Progenitor cell of endocrine pancreas (in vitro differentiated cells): ENCODE data around the gene NGFR. TPM values are rescaled to one million over a fixed set of nuclear protein-coding genes. Genes with fewer than 3 reads are reported as not detected.

Experiments used
- DNase-seq: peaks from one replicate; pipeline ENCODE4 v3.0.0; 2021; ENCODE audit warnings: low spot score; ENCODE audit not compliant: unreplicated experiment
- H3K27ac Mint-ChIP-seq: 2 replicates; pipeline ENCODE4 v1.8.0; 2021; ENCODE audit warnings: mild to moderate bottlenecking, moderate library complexity, mixed read lengths
- H3K27me3 Mint-ChIP-seq: 2 replicates; pipeline ENCODE4 v1.8.0; 2021; ENCODE audit warnings: mixed read lengths
- H3K36me3 Mint-ChIP-seq: 2 replicates; pipeline ENCODE4 v1.8.0; 2022; ENCODE audit warnings: mixed read lengths; ENCODE audit not compliant: insufficient read depth
- H3K4me1 Mint-ChIP-seq: 2 replicates; pipeline ENCODE4 v1.8.0; 2021; ENCODE audit warnings: low read depth, mixed read lengths
- H3K4me3 Mint-ChIP-seq: 2 replicates; pipeline ENCODE4 v1.8.0; 2021; ENCODE audit warnings: low read depth, mild to moderate bottlenecking, moderate library complexity, mixed read lengths
- H3K9me3 Mint-ChIP-seq: 2 replicates; pipeline ENCODE4 v1.8.0; 2021; ENCODE audit warnings: low read depth, mixed read lengths
- total RNA-seq: library from RNA; stranded (reverse); gene quantifications from 2 replicates; pipeline ENCODE4 v1.2.1, GENCODE V29; 2021
- TF ChIP-seq, protein P1 (sequence below): fragments of 200-600 bp; sonication (generic); IDR thresholded peaks from one replicate; pipeline ENCODE4 v1.5.0; 2021; ENCODE audit warnings: antibody characterized with exemption, mild to moderate bottlenecking; ENCODE audit not compliant: unreplicated experiment

NGFR gene
- total RNA-seq, 1 donor from 2014 or later: 2.7 TPM

DNA sequence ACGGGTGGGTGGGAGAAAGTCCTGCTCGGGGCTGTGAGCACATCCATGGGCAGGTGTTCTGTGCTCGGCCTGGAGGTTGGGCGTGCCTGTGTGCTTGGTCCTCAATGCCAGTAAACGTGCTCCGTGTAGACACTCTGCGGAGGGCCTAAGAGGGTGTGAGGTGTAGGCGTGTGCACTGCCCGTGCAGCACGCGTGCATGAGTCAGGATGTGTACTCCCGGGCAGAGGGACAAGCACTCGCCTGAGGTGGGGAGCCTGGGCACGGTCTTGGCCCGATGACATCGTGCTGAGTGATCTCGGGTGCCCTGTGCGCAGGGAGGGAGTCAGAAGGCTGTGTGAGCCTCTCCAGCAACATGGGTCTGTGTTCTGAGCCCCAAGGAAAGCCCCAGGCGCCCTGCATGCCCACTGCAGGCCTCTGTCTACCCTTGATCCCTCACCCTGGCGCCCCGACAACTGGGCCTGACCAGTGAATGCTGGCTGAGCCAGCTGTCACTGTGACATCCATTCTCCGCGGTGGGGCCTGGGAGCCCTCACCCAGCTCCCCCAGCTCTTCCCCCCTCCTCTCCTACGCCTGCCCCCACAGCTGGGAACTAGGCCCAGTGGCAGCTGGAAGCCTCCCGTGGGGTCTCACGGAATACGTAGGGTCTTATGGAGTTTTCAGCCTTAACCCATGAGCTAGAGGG is 57.1 kb downstream of the NGFR start:
- TF ChIP-seq, protein P1, sequence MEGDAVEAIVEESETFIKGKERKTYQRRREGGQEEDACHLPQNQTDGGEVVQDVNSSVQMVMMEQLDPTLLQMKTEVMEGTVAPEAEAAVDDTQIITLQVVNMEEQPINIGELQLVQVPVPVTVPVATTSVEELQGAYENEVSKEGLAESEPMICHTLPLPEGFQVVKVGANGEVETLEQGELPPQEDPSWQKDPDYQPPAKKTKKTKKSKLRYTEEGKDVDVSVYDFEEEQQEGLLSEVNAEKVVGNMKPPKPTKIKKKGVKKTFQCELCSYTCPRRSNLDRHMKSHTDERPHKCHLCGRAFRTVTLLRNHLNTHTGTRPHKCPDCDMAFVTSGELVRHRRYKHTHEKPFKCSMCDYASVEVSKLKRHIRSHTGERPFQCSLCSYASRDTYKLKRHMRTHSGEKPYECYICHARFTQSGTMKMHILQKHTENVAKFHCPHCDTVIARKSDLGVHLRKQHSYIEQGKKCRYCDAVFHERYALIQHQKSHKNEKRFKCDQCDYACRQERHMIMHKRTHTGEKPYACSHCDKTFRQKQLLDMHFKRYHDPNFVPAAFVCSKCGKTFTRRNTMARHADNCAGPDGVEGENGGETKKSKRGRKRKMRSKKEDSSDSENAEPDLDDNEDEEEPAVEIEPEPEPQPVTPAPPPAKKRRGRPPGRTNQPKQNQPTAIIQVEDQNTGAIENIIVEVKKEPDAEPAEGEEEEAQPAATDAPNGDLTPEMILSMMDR: no peak
- no peak for DNase-seq
- Mint-ChIP-seq H3K4me3 (no peak overlapping the region), H3K27ac (no peak overlapping the region), H3K27me3 (peaks cover 16% of the 10 kb centered on the region), H3K4me1 (no peaks in the 10 kb centered on the region), H3K36me3 (no peaks in the 10 kb centered on the region), H3K9me3 (no peaks in the 10 kb centered on the region)

DNA sequence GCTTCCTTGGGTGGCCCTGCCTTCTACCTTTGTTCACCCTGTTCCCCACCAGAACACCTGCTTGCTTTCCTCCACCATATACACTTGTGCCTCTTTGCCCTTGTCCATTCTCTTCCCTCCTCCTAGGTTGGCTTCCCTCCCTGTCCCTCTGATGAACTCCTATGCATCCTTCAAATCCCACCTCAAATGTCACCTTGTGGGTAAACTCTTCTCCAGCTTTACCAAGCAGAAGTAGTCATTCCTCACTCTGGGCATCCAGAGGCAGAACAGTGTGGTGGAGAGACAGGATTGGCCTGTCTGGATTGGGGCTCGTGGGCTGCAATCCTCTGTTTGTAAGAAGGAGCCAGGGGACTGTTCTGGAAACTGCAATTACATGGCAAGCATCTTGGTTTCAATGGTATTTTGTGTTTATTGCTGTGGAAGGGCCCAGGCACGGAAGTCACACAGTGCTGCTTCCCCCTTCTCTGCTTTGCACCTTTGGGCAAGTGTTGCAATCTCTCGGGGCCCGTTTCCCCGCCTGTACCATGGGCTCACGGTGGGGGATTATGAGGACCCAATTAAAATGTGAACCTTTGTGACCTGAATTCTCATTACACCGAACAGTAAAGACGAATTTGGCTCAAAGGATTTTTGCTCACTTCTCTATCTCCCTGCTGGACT is 58.7 kb downstream of the NGFR start:
- Mint-ChIP-seq H3K4me3 (no peak overlapping the region), H3K27ac (no peak overlapping the region), H3K36me3 (no peaks in the 10 kb centered on the region), H3K4me1 (no peaks in the 10 kb centered on the region), H3K27me3 (peaks cover 16% of the 10 kb centered on the region), H3K9me3 (no peaks in the 10 kb centered on the region)
- TF ChIP-seq, protein P1: no peak
- DNase-seq: no peak

DNA sequence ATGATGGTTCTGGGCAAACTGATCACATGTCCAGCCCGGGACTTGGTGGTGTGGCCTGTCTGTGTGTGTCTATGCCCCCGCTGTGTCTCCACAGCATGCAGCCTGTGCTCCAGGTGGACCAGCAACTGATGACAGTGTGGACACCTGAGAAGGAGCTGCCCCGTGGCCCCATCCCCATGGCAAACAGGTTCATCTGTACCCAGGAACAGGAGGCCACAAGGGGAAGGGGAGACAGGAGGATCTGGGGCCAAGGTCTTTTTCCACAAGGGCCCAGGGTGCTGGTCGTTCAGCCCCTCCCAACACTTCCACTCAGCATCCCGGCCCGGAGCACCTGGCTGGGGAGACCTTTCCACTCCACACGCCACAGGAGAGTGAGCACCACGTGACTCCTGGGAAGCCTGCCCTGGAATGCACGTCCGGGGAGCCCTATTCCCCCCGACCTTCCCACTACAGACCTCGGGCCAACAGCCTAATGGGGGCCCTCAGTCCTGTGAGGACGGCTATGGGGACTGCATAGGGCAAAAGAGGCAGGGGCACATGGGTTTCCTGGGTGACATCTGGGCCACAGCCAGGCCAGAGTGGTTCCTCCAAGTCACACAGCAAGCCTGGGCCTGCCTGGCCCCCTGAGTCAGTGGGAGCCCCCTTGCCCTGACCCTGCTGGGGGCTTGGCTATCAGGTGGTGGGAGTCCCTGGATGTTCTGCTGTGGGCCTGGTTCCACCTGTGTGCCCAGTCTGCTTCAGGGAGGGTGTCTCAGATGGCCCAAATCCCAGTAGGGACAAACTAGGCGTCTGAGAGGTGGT is 59.8 kb downstream of the NGFR start:
- no peak for DNase-seq
- TF ChIP-seq, protein P1: no peak
- Mint-ChIP-seq H3K4me3 (no peak overlapping the region), H3K4me1 (no peaks in the 10 kb centered on the region), H3K27me3 (peaks cover 15% of the 10 kb centered on the region), H3K36me3 (no peaks in the 10 kb centered on the region), H3K9me3 (no peaks in the 10 kb centered on the region), H3K27ac (peak overlapping the region; percentile 37)

DNA sequence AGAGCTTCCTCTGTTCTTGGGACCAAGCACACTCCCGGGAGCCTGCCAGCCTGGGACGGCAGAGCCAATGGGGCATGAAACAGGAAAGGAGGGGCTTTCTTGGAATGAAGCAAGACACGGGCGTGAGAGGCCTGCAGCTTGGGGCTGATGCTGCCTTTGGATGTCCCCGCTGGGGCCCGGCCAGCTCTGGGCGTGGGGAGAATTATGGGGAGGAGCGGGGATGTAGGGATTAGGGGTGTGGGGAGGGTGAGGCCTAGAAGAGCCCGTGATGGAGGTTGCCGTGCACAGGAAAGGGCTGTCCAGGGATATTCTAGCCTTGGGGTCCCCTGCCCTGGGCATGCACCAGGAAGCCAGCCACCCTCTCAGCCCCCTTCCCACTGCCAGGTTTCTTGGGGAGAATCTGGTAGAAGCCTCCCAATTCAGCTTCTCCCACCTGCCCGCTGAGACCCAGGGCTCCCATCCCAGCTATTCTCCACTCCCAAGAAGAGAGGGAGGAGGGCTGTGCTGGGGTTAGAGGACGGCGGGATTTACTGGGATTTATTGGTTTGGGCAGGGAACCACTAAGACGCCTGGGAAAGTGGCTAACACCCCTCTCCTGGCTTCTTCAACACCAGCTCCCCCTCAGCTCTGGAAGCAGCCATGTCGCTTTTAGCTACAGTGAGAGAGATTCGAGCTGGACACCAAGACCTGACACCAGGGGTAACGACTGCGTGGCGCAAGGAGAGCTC is 60.6 kb downstream of the NGFR start:
- Mint-ChIP-seq H3K4me1 (no peaks in the 10 kb centered on the region), H3K27ac (peak overlapping the region; percentile 37), H3K4me3 (no peak overlapping the region), H3K9me3 (no peaks in the 10 kb centered on the region), H3K27me3 (peaks cover 18% of the 10 kb centered on the region), H3K36me3 (no peaks in the 10 kb centered on the region)
- TF ChIP-seq, protein P1: no peak
- no peak for DNase-seq
